MG63 (cell line): Measurements from ENCODE around the gene CBFA2T2. TPM values are rescaled to one million over a fixed set of nuclear protein-coding genes. Genes with fewer than 3 reads are reported as not detected.

ENCODE experiments used
- DNase-seq: peaks from one replicate; pipeline ENCODE4 v3.0.0-alpha.2; 2020
- H3K27me3 ChIP-seq: fragments of 250-450 bp; sonication (Bioruptor Pico); 2 replicates; pipeline ENCODE4 v1.5.1; 2020; ENCODE audit warnings: mild to moderate bottlenecking, moderate library complexity
- H3K36me3 ChIP-seq: fragments of 250-450 bp; sonication (Bioruptor Pico); 2 replicates; pipeline ENCODE4 v1.5.1; 2020; ENCODE audit warnings: mild to moderate bottlenecking, moderate library complexity
- H3K4me3 ChIP-seq: fragments of 250-450 bp; sonication (Bioruptor Pico); 2 replicates; pipeline ENCODE4 v1.5.1; 2020; ENCODE audit warnings: mild to moderate bottlenecking, moderate library complexity
- H3K9me3 ChIP-seq: fragments of 250-450 bp; sonication (Bioruptor Pico); 2 replicates; pipeline ENCODE4 v1.5.1; 2020; ENCODE audit warnings: mild to moderate bottlenecking, moderate library complexity
- total RNA-seq: library from RNA; depleted of rRNA; stranded (reverse); fragments of >200 nt; shearing (Covaris generic); gene quantifications from 2 replicates; pipeline ENCODE4 v1.2.3, GENCODE V29; 2014; ENCODE audit warnings: low replicate concordance

CBFA2T2 gene
- total RNA-seq, 1 experiment from 2014 or later = 7.2 TPM

DNA sequence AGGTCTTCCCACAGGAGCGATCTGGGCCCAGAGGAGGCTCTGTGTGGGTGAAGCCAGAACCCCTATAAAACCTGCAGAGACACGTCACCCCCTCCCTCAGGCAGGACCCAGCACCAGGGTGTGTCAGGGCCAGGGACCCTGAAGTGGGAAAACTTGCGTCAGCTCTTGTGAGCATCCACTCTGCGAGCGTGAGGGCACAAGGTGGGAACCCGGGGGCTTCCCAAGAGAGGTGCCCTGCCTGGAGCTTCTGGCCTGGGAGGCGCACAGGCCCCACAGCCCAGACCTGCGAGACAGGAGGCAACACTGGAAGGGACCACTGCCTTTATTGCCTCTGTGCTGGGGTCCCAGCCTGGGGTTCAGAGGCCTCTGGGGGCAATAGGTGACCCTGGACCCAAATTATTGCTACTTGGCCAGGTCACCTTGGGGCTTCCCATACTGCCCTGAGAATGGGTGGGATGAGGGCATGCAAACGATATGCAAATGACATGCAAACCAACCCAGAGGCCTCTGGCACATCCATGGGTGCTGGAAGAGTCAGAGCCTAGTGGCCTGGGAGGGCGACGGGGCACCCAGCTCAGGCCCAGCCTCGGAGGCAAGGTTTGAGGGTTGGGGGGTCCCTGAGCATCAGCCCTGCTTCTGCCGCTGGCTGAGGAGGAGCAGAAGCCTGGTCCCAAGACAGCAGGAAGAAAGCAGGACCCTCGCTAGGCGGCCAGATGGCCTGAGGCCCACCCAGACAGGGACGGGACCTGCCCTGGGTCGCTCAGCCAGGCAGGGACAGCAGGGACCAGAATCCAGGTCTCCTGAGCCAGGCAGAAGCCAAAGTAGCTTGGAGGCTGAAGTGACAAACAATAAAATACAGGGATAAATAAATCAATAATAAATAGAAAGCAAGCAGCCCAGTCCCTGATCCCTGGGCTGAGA, 167.1 kb downstream of the CBFA2T2 start:
- Histone ChIP-seq H3K4me3 (no peak overlapping the region), H3K36me3 (no peaks in the 10 kb centered on the region), H3K9me3 (no peaks in the 10 kb centered on the region), H3K27me3 (no peaks in the 10 kb centered on the region)
- DNase-seq = no peak

GRCh38 chr20:33657704-33658095, 167.8 kb downstream of the CBFA2T2 start:
- H3K4me3 ChIP-seq = no peak overlapping the region
- no peaks in the 10 kb centered on the region for H3K27me3 ChIP-seq
- no peak for DNase-seq
- H3K9me3 ChIP-seq = no peaks in the 10 kb centered on the region
- no peaks in the 10 kb centered on the region for H3K36me3 ChIP-seq

DNA sequence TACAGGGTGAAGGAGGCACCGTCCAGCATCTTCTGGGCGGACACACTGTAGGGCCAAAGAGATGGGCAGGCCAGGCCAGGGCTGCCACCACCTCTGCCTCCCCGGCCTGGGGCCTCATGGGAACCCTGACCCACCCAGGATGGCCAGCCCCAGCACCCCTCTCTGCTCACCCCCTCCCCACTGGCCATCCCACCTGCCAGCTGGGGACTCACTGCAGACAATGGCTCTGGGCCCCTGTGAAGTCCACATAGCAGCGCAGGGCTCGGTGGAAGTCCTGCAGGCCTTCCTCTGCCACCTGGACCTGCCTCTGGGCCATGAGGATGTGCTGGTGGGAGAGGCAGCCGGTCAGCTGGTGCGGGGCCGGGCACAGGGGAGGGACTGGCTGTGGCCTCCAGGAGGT, 168.6 kb downstream of the CBFA2T2 start:
- Histone ChIP-seq H3K4me3 (no peak overlapping the region), H3K36me3 (no peaks in the 10 kb centered on the region), H3K27me3 (no peaks in the 10 kb centered on the region), H3K9me3 (no peaks in the 10 kb centered on the region)
- DNase-seq = no peak

DNA sequence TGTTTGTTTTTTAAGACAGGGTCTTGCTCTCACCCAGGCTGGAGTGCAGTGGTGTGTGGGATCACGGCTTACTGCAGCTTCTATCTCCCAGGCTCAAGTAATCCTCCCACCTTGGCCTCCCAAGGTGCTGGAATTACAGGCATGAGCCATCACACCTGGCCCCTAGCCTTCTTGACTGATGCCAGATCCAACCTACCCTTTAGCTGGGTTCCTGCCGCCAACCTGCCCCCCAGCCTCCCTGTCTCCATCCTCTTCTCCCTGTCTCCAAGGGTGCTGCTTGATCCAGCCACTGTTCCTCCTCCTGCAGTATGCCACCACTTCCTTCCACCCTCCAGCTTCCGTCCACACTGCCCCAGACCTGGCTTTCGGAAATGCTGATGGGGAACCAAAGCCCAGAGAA, 169.0 kb downstream of the CBFA2T2 start:
- H3K36me3 ChIP-seq = no peaks in the 10 kb centered on the region
- no peaks in the 10 kb centered on the region for H3K27me3 ChIP-seq
- DNase-seq = no peak
- H3K9me3 ChIP-seq = no peaks in the 10 kb centered on the region
- no peak overlapping the region for H3K4me3 ChIP-seq

DNA sequence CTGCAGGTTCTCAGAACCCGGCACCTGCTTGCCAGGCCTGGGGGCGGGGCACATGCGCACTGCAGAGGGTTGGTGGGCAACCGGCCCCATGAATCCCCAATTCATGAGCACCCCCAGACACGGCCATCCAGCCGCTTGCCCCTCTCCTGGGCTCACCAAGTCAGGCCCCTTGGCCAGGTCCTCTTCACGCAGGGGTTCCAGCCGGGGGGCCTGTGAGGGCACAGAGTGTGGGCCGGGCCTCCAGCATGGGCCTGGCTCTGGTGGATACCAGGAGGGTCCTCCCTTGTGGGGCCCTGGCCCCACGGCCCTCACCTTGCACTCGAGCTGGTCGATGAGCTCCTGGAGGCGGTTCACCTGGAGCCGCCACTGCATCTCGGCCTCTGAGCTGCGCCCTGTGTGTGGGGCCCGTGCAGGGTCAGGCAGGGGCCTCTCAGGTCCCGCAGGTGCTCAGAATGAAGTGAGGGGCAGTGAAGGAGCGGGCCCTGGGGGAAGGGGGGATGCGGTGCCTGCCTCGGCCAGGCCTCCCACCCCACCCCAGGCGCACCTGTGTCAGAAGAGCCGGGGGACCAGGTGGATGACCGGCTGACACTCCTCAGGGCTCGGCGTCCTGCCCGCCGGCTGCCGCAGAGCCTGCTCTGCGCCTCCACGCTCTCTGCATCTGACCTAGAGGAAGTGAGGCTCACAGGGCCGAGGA, 169.6 kb downstream of the CBFA2T2 start:
- no peak overlapping the region for H3K4me3 ChIP-seq
- no peaks in the 10 kb centered on the region for H3K9me3 ChIP-seq
- no peak for DNase-seq
- no peaks in the 10 kb centered on the region for H3K36me3 ChIP-seq
- H3K27me3 ChIP-seq = no peaks in the 10 kb centered on the region

DNA sequence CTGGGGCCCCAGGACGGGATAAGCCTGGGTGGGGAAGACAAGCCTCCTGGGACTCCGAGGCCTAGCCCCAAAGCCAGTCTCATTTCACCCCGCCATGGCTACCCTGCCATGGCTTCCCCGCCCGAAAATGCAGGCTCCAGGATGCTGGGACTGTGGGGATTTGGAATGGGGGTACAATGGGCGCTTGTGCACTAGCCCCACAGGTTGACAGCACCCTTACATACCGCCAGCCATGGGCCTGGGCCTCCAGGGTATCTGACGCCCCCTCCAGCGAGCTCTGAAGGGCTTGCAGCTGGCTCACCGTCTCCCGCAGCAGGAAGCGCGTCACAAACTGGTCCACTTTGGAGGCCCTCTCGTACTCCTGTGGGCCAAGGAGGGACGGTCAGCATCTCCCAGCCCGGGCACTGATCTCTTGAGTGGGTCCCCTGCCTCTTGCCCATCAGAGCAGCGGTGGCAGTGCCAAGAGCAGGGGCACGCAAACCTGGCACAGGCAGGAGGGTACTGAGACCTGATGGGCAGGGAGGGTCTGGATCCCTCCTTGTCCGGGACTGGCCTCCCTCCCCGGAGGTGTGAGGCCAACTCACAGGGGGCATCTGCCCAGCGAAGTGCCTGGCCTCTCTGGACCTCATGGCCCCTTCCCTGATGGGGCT, 170.3 kb downstream of the CBFA2T2 start:
- Histone ChIP-seq H3K36me3 (no peaks in the 10 kb centered on the region), H3K27me3 (no peaks in the 10 kb centered on the region), H3K4me3 (no peak overlapping the region), H3K9me3 (no peaks in the 10 kb centered on the region)
- no peak for DNase-seq

DNA sequence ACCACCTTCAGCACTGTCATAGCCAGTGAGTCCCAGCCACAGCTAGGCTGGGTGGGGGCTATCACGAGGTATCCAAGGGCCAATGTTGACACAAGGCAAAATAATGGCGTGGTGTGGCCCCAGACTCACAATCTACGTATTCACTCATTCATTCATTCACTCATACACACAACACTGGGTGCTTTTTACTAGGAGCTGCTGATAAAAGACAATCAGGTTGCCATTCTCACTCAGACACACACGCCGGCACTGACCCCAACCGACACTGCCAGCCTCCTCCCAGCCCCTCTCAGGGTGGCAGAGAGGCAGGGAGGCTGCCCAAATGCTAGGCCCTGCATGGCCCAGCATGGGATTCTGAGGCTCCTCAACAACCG, 170.8 kb downstream of the CBFA2T2 start:
- no peak overlapping the region for H3K4me3 ChIP-seq
- DNase-seq = no peak
- H3K9me3 ChIP-seq = no peaks in the 10 kb centered on the region
- H3K27me3 ChIP-seq = no peaks in the 10 kb centered on the region
- no peaks in the 10 kb centered on the region for H3K36me3 ChIP-seq

GRCh38 chr20:33662172-33662571, 172.3 kb downstream of the CBFA2T2 start, which contains the start of gene C20orf144:
TSS of gene C20orf144 (plus strand) at chr20:33662327. CDS start at chr20:33662346, 19 bp downstream.
- Histone ChIP-seq H3K4me3 (peak within 1 kb of the TSS; percentile 66), H3K27me3 (no peaks in the 10 kb centered on the region), H3K9me3 (no peaks in the 10 kb centered on the region), H3K36me3 (no peaks in the 10 kb centered on the region)
- no peak for DNase-seq

DNA sequence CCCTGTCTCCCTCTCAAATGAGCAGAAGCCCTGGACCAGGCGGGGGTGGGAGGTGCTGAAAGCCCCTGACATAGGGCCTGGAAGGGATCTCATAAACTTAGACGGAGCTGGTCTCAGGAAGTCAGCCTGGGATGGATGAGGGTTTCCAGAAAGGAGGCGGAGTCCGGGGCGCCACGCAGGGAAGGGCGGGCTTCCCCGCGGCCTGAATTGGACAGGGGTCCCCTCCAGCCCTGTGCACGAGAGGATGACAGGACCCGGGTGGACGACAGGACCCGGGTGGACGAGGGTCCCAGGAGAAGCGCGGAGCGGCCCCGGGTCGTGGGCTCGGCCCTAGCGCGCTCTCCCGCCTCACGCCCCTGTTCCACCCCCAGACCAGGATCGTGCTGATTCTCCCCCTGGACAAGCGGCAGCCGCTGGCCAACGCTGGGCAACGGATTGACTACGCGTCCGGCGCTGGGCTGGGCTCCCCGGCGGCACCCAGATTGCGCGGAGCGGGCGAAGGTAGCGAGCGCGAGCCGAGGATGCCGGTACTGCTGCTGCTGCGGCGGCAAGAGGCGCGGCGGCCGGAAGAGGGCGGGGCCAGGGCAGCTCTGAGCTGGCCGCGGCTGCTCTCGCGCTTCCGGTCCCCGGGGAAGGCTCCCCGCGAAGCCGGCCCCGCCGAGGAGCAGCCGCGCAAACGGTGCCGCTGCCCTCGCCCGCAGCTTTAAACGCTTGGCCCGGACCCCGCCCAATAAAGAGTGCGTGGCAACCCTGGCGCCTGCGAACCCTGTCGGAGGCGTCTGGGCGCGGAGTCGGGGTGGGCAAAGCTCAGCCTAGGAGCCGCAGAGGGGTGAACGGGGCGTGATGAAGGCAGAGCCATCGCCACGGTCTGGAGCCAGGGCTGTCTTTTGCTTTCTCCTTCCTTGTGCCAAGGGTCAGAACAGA, 173.5 kb downstream of the CBFA2T2 start:
- H3K36me3 ChIP-seq = peaks cover 5% of the 10 kb centered on the region
- DNase-seq = peak; percentile 85

DNA sequence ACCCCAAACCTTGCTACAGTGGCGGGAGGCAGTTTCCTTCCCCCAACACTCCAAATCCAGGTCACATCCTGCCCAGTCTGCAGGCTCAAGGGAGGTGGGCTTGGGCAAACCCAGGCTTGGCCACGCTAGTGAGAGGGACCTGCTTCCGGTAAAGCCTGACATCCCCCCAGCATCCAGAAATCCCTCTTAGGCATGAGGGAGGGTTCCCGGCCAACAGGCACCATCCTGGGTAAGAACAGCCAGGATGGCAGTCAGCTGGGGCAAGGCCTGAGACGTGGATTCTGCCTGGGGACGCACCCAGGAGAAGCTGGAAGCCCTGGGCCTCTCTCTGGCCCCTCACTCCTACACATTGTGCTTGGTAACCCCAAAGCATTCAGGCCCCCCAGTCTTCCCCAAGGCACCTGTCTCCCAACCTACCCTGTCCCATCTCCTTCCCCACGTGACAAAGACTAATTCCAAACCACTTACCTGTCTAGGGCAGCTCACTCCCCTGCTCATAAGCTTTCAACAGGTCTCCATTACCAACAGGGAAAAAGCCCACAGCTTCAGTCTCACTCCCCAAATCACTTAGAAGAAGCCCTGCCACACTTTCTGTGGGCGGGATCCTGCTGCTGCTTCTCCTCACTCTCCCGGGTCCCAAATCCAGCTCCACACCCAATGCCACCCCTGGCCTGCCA, 174.3 kb downstream of the CBFA2T2 start:
- Histone ChIP-seq H3K36me3 (peaks cover 13% of the 10 kb centered on the region), H3K27me3 (no peaks in the 10 kb centered on the region), H3K9me3 (no peaks in the 10 kb centered on the region), H3K4me3 (peak overlapping the region; percentile 66)
- DNase-seq = no peak

More for the DNA sequence above, 173.5 kb downstream of the CBFA2T2 start:
- Histone ChIP-seq H3K9me3 (no peaks in the 10 kb centered on the region), H3K27me3 (no peaks in the 10 kb centered on the region), H3K4me3 (peak overlapping the region; percentile 66)

- Histone ChIP-seq H3K9me3 (no peaks in the 10 kb centered on the region), H3K4me3 (no peak overlapping the region), H3K27me3 (no peaks in the 10 kb centered on the region), H3K36me3 (peaks cover 13% of the 10 kb centered on the region)
- DNase-seq = no peak
Measured at GRCh38 chr20:33664762-33665144, 174.9 kb downstream of the CBFA2T2 start.

GRCh38 chr20:33666293-33667244, 176.7 kb downstream of the CBFA2T2 start, which contains the start of gene ACTL10:
TSS of gene ACTL10 (plus strand) at chr20:33666943. CDS start at chr20:33667498, 555 bp downstream.
- Histone ChIP-seq H3K36me3 (peaks cover 13% of the 10 kb centered on the region), H3K4me3 (peak within 1 kb of the TSS; percentile 49), H3K27me3 (no peaks in the 10 kb centered on the region), H3K9me3 (no peaks in the 10 kb centered on the region)
- DNase-seq = peak; percentile 95

DNA sequence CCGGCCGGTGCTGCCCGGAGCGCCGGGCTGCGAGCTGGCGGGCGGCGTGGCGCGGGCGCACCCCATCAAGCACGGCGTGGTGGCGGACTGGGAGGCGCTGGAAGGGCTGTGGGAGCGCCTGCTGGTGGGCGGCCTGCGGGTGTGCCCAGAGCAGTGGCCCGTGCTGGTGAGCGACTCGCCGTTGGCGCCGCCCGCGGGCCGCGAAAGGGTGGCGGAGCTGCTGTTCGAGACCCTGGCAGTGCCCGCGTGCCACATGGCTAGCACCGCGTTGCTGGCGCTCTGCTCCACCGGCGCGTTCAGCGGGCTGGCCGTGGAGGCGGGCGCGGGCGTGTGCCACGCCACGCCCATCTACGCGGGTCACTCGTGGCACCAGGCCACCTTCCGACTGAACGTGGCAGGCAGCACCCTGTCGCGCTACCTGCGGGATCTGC, 177.4 kb downstream of the CBFA2T2 start:
- no peaks in the 10 kb centered on the region for H3K27me3 ChIP-seq
- H3K36me3 ChIP-seq = peaks cover 13% of the 10 kb centered on the region
- DNase-seq = peak; percentile 52
- no peaks in the 10 kb centered on the region for H3K9me3 ChIP-seq
- peak overlapping the region; percentile 49 for H3K4me3 ChIP-seq

GRCh38 chr20:33667676-33668465, 178.0 kb downstream of the CBFA2T2 start:
- Histone ChIP-seq H3K9me3 (no peaks in the 10 kb centered on the region), H3K4me3 (peak overlapping the region; percentile 49), H3K27me3 (no peaks in the 10 kb centered on the region), H3K36me3 (peaks cover 13% of the 10 kb centered on the region)
- DNase-seq = peak; percentile 78
